ENCODE results near the gene B4GALT3. TPM values are rescaled to one million over a fixed set of nuclear protein-coding genes. Genes with fewer than 3 reads are reported as not detected.

The B4GALT3 gene
- total RNA-seq, 3 donors from 2014 or later (not counting 1 experiment from before 2014, with no cell fraction given), result 58.4 to 62.2 (median 59.4) TPM

DNA sequence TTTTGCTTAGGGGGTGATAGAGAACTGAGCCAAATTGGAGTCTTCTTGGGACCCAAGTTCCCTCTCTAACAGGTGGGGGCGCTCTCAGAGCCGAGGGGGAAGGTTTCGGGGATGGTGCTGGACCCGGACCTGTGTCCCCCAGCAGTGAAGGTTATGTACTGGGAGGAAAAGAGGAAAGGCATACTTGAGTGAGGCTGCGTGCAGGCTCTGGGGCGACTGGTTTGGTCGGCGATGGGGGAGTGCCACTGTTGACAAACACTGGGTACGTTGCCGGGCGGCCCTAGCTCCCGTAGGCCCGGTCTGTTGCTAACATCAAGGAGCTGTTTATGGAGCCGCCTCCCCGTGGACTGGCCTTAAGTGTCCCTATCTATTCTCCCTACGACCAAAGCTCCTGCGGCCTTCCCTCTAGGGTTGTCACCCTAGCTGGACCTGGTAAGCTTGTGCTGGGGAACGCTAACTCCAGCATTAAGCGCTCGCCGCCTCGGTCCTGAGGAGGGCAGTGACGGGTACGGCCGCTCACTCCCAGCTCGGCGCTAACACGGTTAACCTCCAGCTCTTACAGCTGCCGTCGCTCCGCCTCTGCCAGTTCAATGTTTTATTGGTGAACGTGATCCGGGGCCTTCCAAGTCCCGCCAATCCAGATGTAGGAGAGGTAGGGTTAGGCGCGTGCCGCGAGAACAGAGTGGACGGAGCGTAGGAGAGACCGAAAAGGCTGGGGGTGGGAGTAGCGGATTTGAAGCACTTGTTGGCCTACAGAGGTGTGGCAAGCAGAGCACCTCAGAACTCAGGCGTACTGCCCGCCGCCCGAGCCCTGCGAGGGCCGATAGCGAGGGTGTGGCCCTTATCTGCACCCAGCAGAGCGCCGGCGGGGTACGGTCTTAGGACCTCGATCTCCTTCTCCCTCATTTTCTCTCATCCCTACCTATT, 11.3 kb downstream of the B4GALT3 start, which contains the start of gene PPOX:
Gene PPOX, plus strand, starts transcription at position 685 of the 927 bp plus-strand sequence. CDS start 422 bp downstream, outside the sequence.
- TF ChIP-seq CTCF (IDR thresholded peaks at IDR 0.05), result peak; percentile 44
- Mint-ChIP-seq H3K36me3 (peaks cover 4% of the 10 kb centered on the region), H3K9me3 (no peaks in the 10 kb centered on the region), H3K4me1 (peaks cover 25 to 51% of the 10 kb centered on the region in 2 donors), H3K4me3 (peak within 1 kb of the TSS; percentile 93), H3K27me3 (ENCODE audit: low read depth in 2 of 2) (no peaks in the 10 kb centered on the region), H3K27ac (peak within 1 kb of the TSS; percentile 97 to 98)
- Histone ChIP-seq H3K27ac (ENCODE audit: low read length) (peak within 1 kb of the TSS; percentile 89), H3K4me3 (ENCODE audit: low read length) (peak within 1 kb of the TSS; percentile 69), H3K36me3 (ENCODE audit: control insufficient read depth, insufficient read depth, low read length) (peaks cover 26% of the 10 kb centered on the region), H3K4me1 (ENCODE audit: control insufficient read depth, insufficient read depth, low read length) (peaks cover 26% of the 10 kb centered on the region), H3K27me3 (ENCODE audit: control insufficient read depth, insufficient read depth, low read length) (no peaks in the 10 kb centered on the region), H3K9me3 (ENCODE audit: control insufficient read depth, insufficient read depth, low read length) (no peaks in the 10 kb centered on the region)
- WGBS (ENCODE audit: insufficient coverage), result under 1% methylated on average over 53 of the region's 54 CpGs
- intact Hi-C loops (cut with micrococcal nuclease), result loop anchor here (1.0 to 5.0 kb wide), 5 partner anchors 11 to 36 kb away; partner anchors contain the start of genes B4GALT3, DEDD, NDUFS2 and UFC1
- ATAC-seq, result peak; percentile 88 to 97 (median 91)
- DNase-seq, result peak; percentile 89 to 97

DNA sequence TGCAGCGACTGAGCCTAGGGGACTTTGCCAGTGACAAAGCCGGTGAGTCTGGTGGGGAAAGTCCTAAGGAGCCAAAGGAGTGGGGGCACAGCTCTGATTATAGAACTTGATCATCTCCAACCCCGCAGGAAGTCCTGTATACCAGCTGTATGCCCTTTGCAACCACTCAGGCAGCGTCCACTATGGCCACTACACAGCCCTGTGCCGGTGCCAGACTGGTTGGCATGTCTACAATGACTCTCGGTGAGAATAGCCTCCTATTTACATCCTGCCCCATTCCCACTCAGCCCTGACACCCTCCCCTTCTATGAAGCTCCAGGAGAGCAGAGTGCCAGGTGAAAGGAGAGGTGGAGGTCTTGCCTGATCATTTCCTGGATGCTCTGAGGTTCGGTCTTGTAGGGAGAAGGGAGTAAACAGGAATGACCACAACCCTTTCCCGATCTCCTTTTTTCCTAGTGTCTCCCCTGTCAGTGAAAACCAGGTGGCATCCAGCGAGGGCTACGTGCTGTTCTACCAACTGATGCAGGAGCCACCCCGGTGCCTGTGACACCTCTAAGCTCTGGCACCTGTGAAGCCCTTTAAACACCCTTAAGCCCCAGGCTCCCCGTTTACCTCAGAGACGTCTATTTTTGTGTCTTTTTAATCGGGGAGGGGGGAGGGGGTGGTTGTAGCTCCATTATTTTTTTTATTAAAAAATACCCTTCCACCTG, 12.3 kb downstream of the B4GALT3 start:
- no peaks in the 10 kb centered on the region for H3K27me3 Mint-ChIP-seq (ENCODE audit: low read depth in 2 of 2)
- 93% methylated on average over 11 of the region's 14 CpGs for WGBS (ENCODE audit: insufficient coverage)
- no peak for ATAC-seq
- TF ChIP-seq CTCF (IDR thresholded peaks at IDR 0.05), result no peak
- peak overlapping the region; percentile 72 for H3K4me3 Mint-ChIP-seq
- intact Hi-C loops (cut with micrococcal nuclease), result loop anchor here (5.0 kb wide), 1 partner anchor 37 kb away; the partner anchor contains the start of gene NDUFS2
- peak overlapping the region; percentile 69 for H3K4me3 ChIP-seq (ENCODE audit: low read length)
- H3K4me1 ChIP-seq (ENCODE audit: control insufficient read depth, insufficient read depth, low read length), result peaks cover 34% of the 10 kb centered on the region
- no peaks in the 10 kb centered on the region for H3K27me3 ChIP-seq (ENCODE audit: control insufficient read depth, insufficient read depth, low read length)
- peaks cover 33 to 58% of the 10 kb centered on the region in 2 donors for H3K4me1 Mint-ChIP-seq
- H3K27ac Mint-ChIP-seq, result peak overlapping the region; percentile 97 to 98
- DNase-seq, result no peak
- H3K9me3 Mint-ChIP-seq, result no peaks in the 10 kb centered on the region
- no peaks in the 10 kb centered on the region for H3K9me3 ChIP-seq (ENCODE audit: control insufficient read depth, insufficient read depth, low read length)
- H3K36me3 ChIP-seq (ENCODE audit: control insufficient read depth, insufficient read depth, low read length), result peaks cover 17% of the 10 kb centered on the region
- no peaks in the 10 kb centered on the region for H3K36me3 Mint-ChIP-seq
- H3K27ac ChIP-seq (ENCODE audit: low read length), result peak overlapping the region; percentile 89

- no peak for DNase-seq
- whole genome bisulfite sequencing (ENCODE audit: insufficient coverage), result 94% methylated on average over 4 of the region's 5 CpGs
- Histone ChIP-seq H3K36me3 (ENCODE audit: control insufficient read depth, insufficient read depth, low read length) (peaks cover 10% of the 10 kb centered on the region), H3K9me3 (ENCODE audit: control insufficient read depth, insufficient read depth, low read length) (no peaks in the 10 kb centered on the region), H3K4me3 (ENCODE audit: low read length) (no peak overlapping the region), H3K27me3 (ENCODE audit: control insufficient read depth, insufficient read depth, low read length) (no peaks in the 10 kb centered on the region), H3K4me1 (ENCODE audit: control insufficient read depth, insufficient read depth, low read length) (peaks cover 44% of the 10 kb centered on the region), H3K27ac (ENCODE audit: low read length) (no peak overlapping the region)
- Mint-ChIP-seq H3K36me3 (no peaks in the 10 kb centered on the region), H3K4me1 (peaks cover 46 to 71% of the 10 kb centered on the region in 2 donors), H3K4me3 (peak overlapping the region; percentile 10), H3K27me3 (ENCODE audit: low read depth in 2 of 2) (no peaks in the 10 kb centered on the region), H3K27ac (peak overlapping the region; percentile 97 to 98), H3K9me3 (no peaks in the 10 kb centered on the region)
- intact Hi-C loops (cut with micrococcal nuclease), result no loop called here
- TF ChIP-seq CTCF (IDR thresholded peaks at IDR 0.05), result no peak
- no peak for ATAC-seq
These were observed 13.5 kb downstream of the B4GALT3 start for GRCh38 chr1:161163793-161164192.
